ENCODE results near the gene FOXP1.

The FOXP1 gene

GRCh38 chr3:71478568-71478967 is 105.0 kb downstream of the FOXP1 start:
- TF ChIP-seq CTCF (conservative IDR thresholded peaks at IDR 0.05; ENCODE audit: control insufficient read depth, insufficient read depth, low read depth, low read length): no peak
- peak; percentile 27 for DNase-seq (ENCODE audit: low read depth)
- H3K4me3 ChIP-seq (ENCODE audit: control insufficient read depth, low read depth, low read length): no peak overlapping the region

- no peak overlapping the region for H3K4me3 ChIP-seq (ENCODE audit: control insufficient read depth, low read depth, low read length)
- DNase-seq (ENCODE audit: low read depth): no peak
- no peak for TF ChIP-seq CTCF (conservative IDR thresholded peaks at IDR 0.05; ENCODE audit: control insufficient read depth, insufficient read depth, low read depth, low read length)
Observed at GRCh38 chr3:71476950-71477349, 106.6 kb downstream of the FOXP1 start.

- no peak for DNase-seq (ENCODE audit: low read depth)
- no peak overlapping the region for H3K4me3 ChIP-seq (ENCODE audit: control insufficient read depth, low read depth, low read length)
- TF ChIP-seq CTCF (conservative IDR thresholded peaks at IDR 0.05; ENCODE audit: control insufficient read depth, insufficient read depth, low read depth, low read length): no peak
Observed at GRCh38 chr3:71469138-71469435, 114.4 kb downstream of the FOXP1 start.

GRCh38 chr3:71468311-71469137 is 115.0 kb downstream of the FOXP1 start:
- no peak for DNase-seq (ENCODE audit: low read depth)
- TF ChIP-seq CTCF (conservative IDR thresholded peaks at IDR 0.05; ENCODE audit: control insufficient read depth, insufficient read depth, low read depth, low read length): no peak

GRCh38 chr3:71466483-71466882 is 117.0 kb downstream of the FOXP1 start:
- no peak for TF ChIP-seq CTCF (conservative IDR thresholded peaks at IDR 0.05; ENCODE audit: control insufficient read depth, insufficient read depth, low read depth, low read length)

More at GRCh38 chr3:71468311-71469137, 115.0 kb downstream of the FOXP1 start:
- no peak overlapping the region for H3K4me3 ChIP-seq (ENCODE audit: control insufficient read depth, low read depth, low read length)

GRCh38 chr3:71465371-71466036 is 118.0 kb downstream of the FOXP1 start:
- DNase-seq (ENCODE audit: low read depth): no peak
- H3K4me3 ChIP-seq (ENCODE audit: control insufficient read depth, low read depth, low read length): no peak overlapping the region
- TF ChIP-seq CTCF (conservative IDR thresholded peaks at IDR 0.05; ENCODE audit: control insufficient read depth, insufficient read depth, low read depth, low read length): no peak

More at GRCh38 chr3:71466483-71466882, 117.0 kb downstream of the FOXP1 start:
- H3K4me3 ChIP-seq (ENCODE audit: control insufficient read depth, low read depth, low read length): no peak overlapping the region
- peak; percentile 14 for DNase-seq (ENCODE audit: low read depth)
